ENCODE data around the gene ISM1. TPM values are rescaled to one million over a fixed set of nuclear protein-coding genes. Genes with fewer than 3 reads are reported as not detected.

Gene ISM1
- not detected for total RNA-seq

DNA sequence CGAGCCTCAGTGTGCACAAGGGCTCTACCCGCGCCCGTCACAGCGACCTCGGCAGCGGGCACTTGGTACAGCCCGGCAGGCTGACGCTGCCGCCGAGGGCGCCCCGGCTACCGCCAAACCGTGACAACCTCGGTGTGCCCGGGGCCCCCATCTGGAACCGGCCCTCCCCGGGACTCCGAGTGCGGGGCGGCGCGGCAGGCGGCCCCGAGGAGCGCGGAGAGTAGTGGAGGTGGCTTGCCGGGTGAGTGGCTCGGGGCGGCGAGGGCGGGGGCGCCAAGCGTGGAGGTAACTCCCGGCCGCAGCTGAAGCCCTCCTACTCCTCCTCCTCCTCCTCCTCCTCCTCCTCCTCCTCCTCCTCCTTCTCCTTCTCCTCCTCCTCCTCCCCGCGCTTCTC lies at the start of gene ISM1:
TSS of gene ISM1 (plus strand) at position 371 of the 394 bp plus-strand sequence. CDS start 503 bp downstream, outside the sequence.
- H3K27me3 Mint-ChIP-seq = peaks cover 27 to 31% of the 10 kb centered on the region in 2 donors
- no peak within 1 kb of the TSS for H3K27ac Mint-ChIP-seq
- DNase-seq (ENCODE audit: low spot score) (peak; percentile 62), ATAC-seq (peak; percentile 44 to 52)
- no peaks in the 10 kb centered on the region for H3K9me3 Mint-ChIP-seq
- peaks cover 0 to 17% of the 10 kb centered on the region in 2 donors for H3K4me1 Mint-ChIP-seq (ENCODE audit: low read depth in 2 of 2)
- no peak within 1 kb of the TSS for H3K4me3 Mint-ChIP-seq
- no peaks in the 10 kb centered on the region for H3K36me3 Mint-ChIP-seq

DNA sequence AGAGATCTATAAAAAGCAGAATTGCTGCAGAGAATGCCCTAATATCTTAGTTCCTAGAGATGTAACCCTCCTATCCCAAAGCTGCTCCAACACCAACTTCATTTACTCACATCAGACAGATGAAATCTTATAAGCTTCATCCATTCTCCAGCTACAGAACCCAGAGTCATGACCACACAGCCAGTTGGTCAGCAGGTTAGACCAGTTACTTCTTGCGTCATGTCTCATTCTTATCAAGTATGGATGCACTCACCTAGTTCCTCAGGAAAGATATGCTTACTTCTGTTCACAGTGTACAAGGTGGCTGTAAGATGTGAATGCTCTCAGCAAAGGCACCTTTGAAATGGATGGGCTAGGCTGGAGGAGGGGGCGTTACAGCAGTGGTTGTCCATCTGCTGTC lies 47.9 kb upstream of the ISM1 start:
- peaks cover 26 to 27% of the 10 kb centered on the region in 2 donors for H3K27me3 Mint-ChIP-seq
- no peak overlapping the region for H3K27ac Mint-ChIP-seq
- peaks cover 7% of the 10 kb centered on the region for H3K36me3 Mint-ChIP-seq
- peaks cover 5% of the 10 kb centered on the region for H3K9me3 Mint-ChIP-seq
- H3K4me3 Mint-ChIP-seq = no peak overlapping the region
- ATAC-seq (no peak), DNase-seq (ENCODE audit: low spot score) (no peak)
- no peaks in the 10 kb centered on the region for H3K4me1 Mint-ChIP-seq (ENCODE audit: low read depth in 2 of 2)

DNA sequence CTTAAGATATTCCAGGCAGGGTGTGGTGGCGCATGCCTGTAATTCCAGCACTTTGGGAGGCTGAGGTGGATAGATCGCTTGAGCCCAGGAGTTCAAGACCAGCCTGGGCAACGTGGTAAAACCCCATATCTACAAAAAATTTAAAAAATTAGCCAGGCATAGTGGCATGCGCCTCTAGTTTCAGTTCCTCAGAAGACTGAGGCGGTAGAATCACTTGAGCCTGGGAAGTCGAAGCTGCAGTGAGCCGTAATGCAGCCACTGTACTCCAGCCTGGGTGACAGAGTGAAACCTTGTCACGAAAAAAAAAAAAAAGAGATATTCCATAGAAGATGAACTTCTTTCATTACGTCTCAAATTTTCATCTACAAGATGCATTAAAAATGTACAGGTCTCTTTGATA lies 46.7 kb upstream of the ISM1 start:
- Mint-ChIP-seq H3K27me3 (peaks cover 26 to 30% of the 10 kb centered on the region in 2 donors), H3K36me3 (peaks cover 7% of the 10 kb centered on the region), H3K9me3 (peaks cover 5% of the 10 kb centered on the region), H3K27ac (no peak overlapping the region), H3K4me1 (ENCODE audit: low read depth in 2 of 2) (no peaks in the 10 kb centered on the region), H3K4me3 (no peak overlapping the region)
- ATAC-seq (no peak), DNase-seq (ENCODE audit: low spot score) (no peak)

DNA sequence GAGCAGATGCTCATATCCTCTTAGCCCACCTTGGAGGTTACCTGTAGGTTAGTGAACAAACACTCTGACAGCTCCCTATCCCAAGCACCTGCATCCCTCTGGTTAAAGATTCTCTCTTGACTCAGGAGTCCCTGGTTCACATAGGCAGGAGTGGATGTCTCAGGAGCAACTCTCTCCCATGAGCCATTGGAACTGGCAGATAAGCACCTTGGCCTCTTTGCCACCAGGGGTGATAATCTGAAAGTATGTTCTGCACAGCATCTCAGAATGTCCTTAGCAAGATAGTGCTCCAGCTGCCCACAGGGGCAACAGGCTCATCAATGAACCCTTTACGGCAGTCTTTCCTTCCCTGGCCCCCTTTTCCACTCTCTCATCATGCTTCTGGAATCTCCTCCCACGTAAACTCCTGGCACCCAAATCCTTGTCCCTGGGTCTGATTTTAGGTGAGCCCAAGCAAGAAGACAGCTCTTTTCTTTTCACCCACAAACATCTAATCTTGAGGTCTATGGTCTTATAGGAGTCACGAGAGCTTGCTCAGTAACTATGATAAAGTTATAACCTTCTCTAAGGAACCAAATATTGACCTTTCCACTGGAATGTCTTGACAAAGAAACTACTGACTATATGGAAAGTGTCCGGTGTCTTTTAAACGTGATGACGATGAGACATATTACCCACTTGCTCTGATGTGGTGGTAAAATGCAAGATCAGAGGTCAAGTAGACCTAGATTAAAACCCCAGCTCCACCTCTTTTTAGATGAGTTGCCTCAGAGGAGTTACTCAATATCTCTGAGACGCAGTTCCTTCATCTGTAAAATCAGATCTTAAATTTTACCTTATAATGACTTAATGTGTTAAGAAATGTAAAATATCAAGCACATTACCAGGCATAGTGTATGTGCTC lies 39.8 kb upstream of the ISM1 start:
- ATAC-seq = no peak
- no peak overlapping the region for H3K4me3 Mint-ChIP-seq

DNA sequence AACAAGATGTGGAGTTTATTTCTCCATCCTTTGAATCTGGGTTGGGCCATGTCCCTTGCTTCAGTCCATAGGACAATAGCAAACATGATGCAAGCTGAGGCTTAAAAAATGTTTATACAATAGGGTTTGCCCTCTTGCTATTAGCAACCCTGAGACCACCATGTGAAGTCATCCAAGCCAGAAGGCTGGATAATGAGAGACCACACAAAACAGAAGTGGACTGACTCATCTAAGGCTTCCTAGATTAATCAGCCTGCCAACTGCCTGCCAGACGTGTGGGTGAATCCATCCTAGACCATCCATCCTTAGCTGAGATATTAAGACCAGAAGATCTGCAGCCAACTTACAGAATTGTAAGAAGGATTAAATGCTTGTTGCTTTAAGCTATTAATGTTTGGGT lies 38.1 kb upstream of the ISM1 start:
- DNase-seq (ENCODE audit: low spot score) = no peak
- no peak overlapping the region for H3K4me3 Mint-ChIP-seq
- H3K27me3 Mint-ChIP-seq = peaks cover 27 to 30% of the 10 kb centered on the region in 2 donors
- H3K4me1 Mint-ChIP-seq (ENCODE audit: low read depth in 2 of 2) = peaks cover 0 to 4% of the 10 kb centered on the region in 2 donors
- H3K36me3 Mint-ChIP-seq = peaks cover 11% of the 10 kb centered on the region
- peaks cover 5% of the 10 kb centered on the region for H3K9me3 Mint-ChIP-seq
- H3K27ac Mint-ChIP-seq = no peak overlapping the region
- peak; percentile 63 to 66 for ATAC-seq

More for the DNA sequence above, 39.8 kb upstream of the ISM1 start:
- Mint-ChIP-seq H3K9me3 (peaks cover 5% of the 10 kb centered on the region), H3K36me3 (peaks cover 8% of the 10 kb centered on the region), H3K27me3 (peaks cover 29 to 31% of the 10 kb centered on the region in 2 donors), H3K4me1 (ENCODE audit: low read depth in 2 of 2) (peaks cover 0 to 4% of the 10 kb centered on the region in 2 donors), H3K27ac (no peak overlapping the region)
- no peak for DNase-seq (ENCODE audit: low spot score)

DNA sequence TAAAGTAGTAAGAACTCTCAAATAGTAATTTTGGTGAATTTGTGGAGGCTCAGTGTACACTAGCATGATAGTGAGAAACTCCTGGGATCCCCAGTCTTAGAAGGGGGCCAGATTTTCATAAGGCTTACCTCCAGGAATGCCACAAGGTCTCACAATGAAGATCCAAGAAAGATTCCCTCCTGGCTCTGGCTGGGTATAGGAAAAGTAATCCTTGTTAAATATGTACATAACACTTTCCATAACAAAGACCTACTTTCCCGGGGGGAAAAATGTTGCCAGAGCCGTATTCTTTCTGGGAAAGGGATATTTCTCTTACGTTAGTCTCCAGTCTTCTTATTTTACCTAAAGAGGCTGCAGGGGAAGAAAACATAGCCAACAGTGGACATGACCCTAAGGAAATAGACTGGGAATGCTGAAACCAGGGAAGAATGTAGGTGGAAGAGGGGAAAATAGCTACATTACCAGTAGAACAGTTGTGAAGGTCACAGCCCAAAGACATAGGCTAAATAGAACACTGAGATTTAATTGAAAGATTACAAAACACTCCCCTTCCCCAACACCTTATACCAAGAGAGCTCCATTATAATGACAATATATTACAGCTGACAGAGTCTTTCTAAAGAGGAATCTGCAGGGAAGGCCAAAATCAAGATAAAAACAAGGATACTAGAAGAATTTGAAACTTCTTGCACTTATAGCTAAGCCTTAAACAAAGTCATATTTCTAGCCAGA lies 34.9 kb upstream of the ISM1 start:
- DNase-seq (ENCODE audit: low spot score) = no peak
- Mint-ChIP-seq H3K27me3 (peaks cover 15 to 26% of the 10 kb centered on the region in 2 donors), H3K4me1 (ENCODE audit: low read depth in 2 of 2) (peaks cover 0 to 4% of the 10 kb centered on the region in 2 donors), H3K36me3 (peaks cover 11% of the 10 kb centered on the region), H3K4me3 (no peak overlapping the region), H3K9me3 (peaks cover 5% of the 10 kb centered on the region), H3K27ac (no peak overlapping the region)
- no peak for ATAC-seq

DNA sequence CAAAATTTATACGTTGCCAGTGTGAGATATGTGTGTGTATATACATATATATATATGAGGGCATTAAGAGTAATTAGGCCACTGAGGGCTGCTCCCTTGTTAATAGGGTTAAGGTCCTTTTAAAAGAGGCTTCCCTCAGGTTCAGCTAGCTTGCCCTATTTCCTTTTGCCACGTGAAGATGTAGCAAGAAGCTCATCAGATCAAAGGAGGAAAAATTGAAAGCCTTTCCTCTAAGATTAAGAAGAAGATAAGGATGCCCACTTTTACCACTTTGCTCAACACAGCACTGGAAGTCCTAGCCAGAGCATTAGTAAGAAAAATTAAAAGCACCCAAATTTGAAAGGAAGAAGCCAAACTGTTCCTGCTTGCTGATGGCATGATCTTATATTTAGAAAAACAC lies 33.2 kb upstream of the ISM1 start:
- ATAC-seq = no peak
- Mint-ChIP-seq H3K4me3 (no peak overlapping the region), H3K27me3 (peaks cover 5 to 9% of the 10 kb centered on the region in 2 donors), H3K36me3 (peaks cover 11% of the 10 kb centered on the region), H3K4me1 (ENCODE audit: low read depth in 2 of 2) (peaks cover 0 to under 1% of the 10 kb centered on the region in 2 donors), H3K27ac (no peak overlapping the region), H3K9me3 (peaks cover 5% of the 10 kb centered on the region)
- no peak for DNase-seq (ENCODE audit: low spot score)

DNA sequence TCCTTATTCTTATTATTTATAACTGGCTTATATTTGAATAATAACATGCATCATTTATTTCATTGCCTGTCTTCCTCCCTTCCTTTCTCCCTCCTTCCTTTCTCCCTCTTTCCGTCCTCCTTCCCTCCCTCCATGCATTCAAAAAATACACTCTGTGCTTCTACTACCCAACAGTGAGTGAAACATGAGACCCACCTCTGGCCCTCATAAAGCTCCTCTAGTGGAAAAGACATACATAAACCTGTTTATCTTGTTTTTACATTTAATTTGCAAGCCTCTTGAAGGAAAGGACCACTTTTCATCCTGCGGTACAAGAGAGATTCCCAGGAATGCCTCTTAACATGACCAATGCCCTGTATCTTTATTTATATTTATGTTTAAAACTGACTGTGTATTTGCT lies 21.8 kb upstream of the ISM1 start:
- H3K36me3 Mint-ChIP-seq = no peaks in the 10 kb centered on the region
- H3K4me3 Mint-ChIP-seq = no peak overlapping the region
- H3K4me1 Mint-ChIP-seq (ENCODE audit: low read depth in 2 of 2) = no peaks in the 10 kb centered on the region
- ATAC-seq (no peak), DNase-seq (ENCODE audit: low spot score) (no peak)
- no peak overlapping the region for H3K27ac Mint-ChIP-seq
- no peaks in the 10 kb centered on the region for H3K9me3 Mint-ChIP-seq
- H3K27me3 Mint-ChIP-seq = peaks cover 8 to 11% of the 10 kb centered on the region in 2 donors

DNA sequence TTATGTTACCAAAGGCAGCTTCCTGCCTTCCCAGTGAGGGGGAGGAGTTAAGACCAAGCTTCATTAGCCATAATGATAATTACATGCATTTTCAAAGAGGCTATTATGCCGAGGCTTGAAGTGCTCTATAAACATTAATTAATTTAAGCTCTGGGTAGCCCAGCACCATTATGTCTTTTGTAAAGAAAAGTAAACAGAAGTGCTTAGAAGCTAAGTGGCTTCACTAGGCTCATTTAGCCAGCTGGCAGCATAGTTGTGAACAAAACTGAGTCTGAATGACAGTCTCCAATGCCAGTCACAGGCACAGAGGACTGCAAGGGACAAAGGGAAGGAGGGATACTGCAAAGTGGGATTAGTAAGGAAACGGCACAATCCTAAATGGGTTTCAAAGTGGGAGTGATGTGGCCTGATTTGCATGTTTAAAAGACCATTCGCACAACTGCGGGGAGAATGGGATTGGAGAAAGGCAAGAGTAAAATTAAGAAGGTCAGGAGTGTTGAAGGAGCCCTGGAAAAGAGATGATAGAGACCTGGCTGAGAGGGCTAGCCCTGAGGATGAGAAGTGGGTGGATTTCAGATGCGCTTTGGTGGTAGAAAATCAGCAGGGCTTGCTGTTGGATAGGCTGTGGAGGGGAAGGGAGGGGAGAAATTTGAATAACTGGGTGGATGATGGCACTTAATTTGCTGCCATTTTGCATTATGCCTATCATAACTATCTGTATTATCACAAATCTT lies 20.1 kb upstream of the ISM1 start:
- Mint-ChIP-seq H3K27ac (no peak overlapping the region), H3K27me3 (peaks cover 8 to 13% of the 10 kb centered on the region in 2 donors), H3K4me1 (ENCODE audit: low read depth in 2 of 2) (no peaks in the 10 kb centered on the region), H3K9me3 (no peaks in the 10 kb centered on the region), H3K36me3 (no peaks in the 10 kb centered on the region), H3K4me3 (no peak overlapping the region)
- DNase-seq (ENCODE audit: low spot score) (no peak), ATAC-seq (no peak)

DNA sequence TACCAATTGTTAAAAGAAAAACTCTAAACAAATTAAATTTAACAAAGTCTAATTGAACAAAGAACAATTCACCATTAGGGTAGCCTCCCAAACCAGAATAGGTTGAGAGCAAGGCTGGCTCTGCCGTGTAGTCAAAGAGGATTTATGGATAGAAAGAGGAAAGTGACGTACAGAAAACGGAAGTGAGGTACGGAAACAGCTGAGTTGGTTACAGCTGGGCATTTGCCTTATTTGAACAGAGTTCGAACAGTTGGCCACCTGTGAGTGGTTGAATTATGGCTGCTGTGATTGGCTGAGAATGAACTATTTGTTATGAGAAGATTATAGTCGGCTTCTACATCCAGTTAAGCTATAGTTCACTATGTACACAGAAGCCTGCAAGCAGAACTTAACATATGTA lies 18.5 kb upstream of the ISM1 start:
- DNase-seq (ENCODE audit: low spot score) = no peak

DNA sequence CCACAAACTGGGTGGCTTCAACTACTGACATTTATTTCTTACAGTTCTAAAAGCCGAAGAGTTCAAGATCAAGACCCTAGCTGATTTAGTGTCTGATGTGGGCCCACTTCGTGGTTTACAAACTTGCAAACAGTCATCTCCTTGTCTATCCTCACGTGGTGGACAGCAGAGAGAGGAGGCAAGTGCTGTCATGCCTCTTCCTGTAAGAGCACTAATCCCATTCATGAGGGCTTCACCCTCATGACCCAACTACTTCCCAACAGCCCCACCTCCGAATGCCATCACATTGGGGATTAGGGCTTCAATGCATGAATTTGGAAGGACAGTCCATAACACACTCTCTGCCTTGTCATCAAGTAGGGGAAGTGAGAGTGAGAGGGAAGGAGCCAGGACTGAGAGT lies 15.6 kb upstream of the ISM1 start:
- Mint-ChIP-seq H3K27ac (no peak overlapping the region), H3K4me3 (no peak overlapping the region), H3K27me3 (peaks cover 14% of the 10 kb centered on the region in 2 donors), H3K36me3 (no peaks in the 10 kb centered on the region), H3K9me3 (no peaks in the 10 kb centered on the region), H3K4me1 (ENCODE audit: low read depth in 2 of 2) (no peaks in the 10 kb centered on the region)
- DNase-seq (ENCODE audit: low spot score) (no peak), ATAC-seq (no peak)

More for the DNA sequence above, 18.5 kb upstream of the ISM1 start:
- no peak overlapping the region for H3K27ac Mint-ChIP-seq
- H3K4me1 Mint-ChIP-seq (ENCODE audit: low read depth in 2 of 2) = no peaks in the 10 kb centered on the region
- H3K9me3 Mint-ChIP-seq = no peaks in the 10 kb centered on the region
- no peak for ATAC-seq
- peaks cover 8 to 17% of the 10 kb centered on the region in 2 donors for H3K27me3 Mint-ChIP-seq
- H3K4me3 Mint-ChIP-seq = no peak overlapping the region
- no peaks in the 10 kb centered on the region for H3K36me3 Mint-ChIP-seq

DNA sequence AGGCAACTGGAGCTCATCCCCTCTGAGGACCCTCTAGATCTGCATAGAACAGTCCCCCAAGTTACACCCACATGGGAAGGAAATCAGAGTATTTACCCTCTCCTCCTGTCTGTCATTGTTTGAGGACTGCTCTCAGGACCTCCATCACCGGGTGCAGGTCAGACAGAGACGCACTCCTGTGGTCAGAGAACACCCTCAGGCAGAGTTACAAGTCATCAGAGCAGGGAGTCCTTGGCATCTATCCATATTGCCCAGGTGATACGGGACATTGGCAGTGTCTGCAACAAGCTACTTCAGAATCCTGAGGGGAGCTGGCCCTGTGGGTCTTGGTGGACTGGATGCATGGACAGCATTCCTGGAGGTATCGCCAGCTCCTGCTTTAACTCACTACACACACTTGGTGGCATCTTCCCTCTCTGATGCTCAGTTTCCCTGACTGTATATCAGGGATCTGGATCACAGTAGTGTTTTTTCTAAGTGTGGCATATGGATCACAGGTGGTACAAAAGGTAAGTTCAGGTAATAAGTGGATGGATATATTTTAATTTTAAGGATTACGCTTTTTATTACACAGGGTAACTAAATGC lies 15.1 kb upstream of the ISM1 start:
- H3K36me3 Mint-ChIP-seq = no peaks in the 10 kb centered on the region
- H3K9me3 Mint-ChIP-seq = no peaks in the 10 kb centered on the region
- H3K4me1 Mint-ChIP-seq (ENCODE audit: low read depth in 2 of 2) = no peaks in the 10 kb centered on the region
- DNase-seq (ENCODE audit: low spot score) (no peak), ATAC-seq (no peak)
- no peak overlapping the region for H3K4me3 Mint-ChIP-seq
- peaks cover 11 to 12% of the 10 kb centered on the region in 2 donors for H3K27me3 Mint-ChIP-seq
- no peak overlapping the region for H3K27ac Mint-ChIP-seq

DNA sequence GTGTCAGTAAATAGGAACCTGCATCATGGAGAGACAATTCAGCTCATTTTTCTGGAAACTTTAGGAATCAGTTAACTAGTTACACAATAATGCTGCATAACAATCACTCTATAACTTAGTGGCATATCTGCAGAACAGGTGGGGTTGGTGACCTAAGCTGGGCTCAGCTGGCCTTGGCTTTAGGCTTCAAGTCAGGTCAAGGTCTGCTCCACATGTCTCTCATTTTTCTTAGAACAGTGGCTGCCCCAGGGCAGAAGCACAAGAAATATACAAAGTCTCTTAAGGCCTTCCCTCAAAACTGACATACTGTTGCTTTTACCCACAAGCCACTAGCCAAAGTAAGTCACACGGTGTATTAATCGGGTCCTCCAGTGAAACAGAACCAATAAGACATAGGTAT lies 14.1 kb upstream of the ISM1 start:
- Mint-ChIP-seq H3K4me3 (no peak overlapping the region), H3K27me3 (peaks cover 6 to 12% of the 10 kb centered on the region in 2 donors)
- no peak for DNase-seq (ENCODE audit: low spot score)

More for the DNA sequence above, 14.1 kb upstream of the ISM1 start:
- no peaks in the 10 kb centered on the region for H3K4me1 Mint-ChIP-seq (ENCODE audit: low read depth in 2 of 2)
- ATAC-seq = peak in 1 of 2 donors; percentile 11
- H3K36me3 Mint-ChIP-seq = no peaks in the 10 kb centered on the region
- H3K9me3 Mint-ChIP-seq = no peaks in the 10 kb centered on the region
- no peak overlapping the region for H3K27ac Mint-ChIP-seq

Measured in natural killer cell treated with Interleukin-12 subunit alpha and Interleukin-12 subunit beta and Interleukin-15 and Interleukin-18, amount 100 ng/mL, for 72 hours (primary cell).